Activated CD4-positive, alpha-beta T cell treated with anti-CD3 and anti-CD28 coated beads, Interleukin-2, amount 50 U/mL, for 48 hours (primary cell): ENCODE results near the gene TFCP2.
A peak's percentile ranks its signal among the peaks of the same experiment; 100 is the strongest.
"Not testable (repeated sequence)": the region's sequence is repeated elsewhere in the genome, so short reads cannot be mapped to it uniquely, and the experiment has no call there.

Source experiments
- DNase-seq, 2 experiments: peaks; one replicate each; pipeline ENCODE4 v3.0.0-alpha.2; 2020

Gene TFCP2

DNA sequence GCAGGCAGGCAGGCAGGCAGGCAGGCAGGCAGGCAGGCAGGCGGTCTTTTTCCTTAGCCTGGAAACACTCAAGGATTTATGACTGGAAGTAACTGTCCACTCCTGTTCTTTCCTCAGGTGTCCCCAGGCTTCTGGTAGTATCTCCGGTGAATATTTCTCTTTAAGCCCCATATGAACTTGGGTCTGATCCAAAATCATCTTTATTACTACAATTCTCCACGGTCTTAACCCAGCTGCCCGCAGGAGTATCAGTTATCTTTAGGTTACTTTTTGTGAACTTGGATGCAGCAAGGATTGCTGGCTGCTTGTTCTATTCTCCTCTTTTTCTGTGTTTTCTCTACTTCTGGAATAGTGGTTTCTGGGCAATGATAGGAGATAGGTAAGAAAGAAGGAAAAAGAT lies 92.8 kb downstream of the TFCP2 start:
- DNase-seq = no peak

DNA sequence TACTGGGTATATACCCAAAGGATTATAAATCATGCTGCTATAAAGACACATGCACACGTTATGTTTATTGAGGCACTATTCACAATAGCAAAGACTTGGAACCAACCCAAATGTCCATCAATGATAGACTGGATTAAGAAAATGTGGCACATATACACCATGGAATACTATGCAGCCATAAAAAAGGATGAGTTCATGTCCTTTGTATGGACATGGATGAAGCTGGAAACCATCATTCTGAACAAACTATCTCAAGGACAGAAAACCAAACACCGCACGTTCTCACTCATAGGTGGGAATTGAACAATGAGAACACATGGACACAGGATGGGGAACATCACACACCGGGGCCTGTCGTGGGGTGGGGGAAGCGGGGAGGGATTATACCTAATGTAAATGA lies 94.1 kb downstream of the TFCP2 start:
- DNase-seq = not testable (repeated sequence)

DNA sequence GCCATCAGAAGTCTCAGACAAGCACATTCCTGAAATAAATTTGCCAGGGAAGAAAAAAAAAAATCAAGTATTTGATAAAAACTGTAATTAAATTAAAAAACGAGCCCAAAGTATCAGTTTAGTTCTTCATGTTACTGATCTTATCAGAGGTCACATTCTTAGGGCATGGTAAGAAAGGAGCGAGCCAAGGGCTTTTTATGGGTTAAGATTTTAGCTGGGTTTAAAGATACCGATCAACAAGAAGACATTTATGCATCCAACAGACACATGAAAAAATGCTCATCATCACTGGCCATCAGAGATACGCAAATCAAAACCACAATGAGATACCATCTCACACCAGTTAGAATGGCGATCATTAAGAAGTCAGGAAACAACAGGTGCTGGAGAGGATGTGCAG lies 94.6 kb downstream of the TFCP2 start:
- DNase-seq = not testable (repeated sequence)

- DNase-seq = no peak
Measured at GRCh38 chr12:51077930-51078329, 95.0 kb downstream of the TFCP2 start.

- peak; percentile 22 to 39 for DNase-seq
Measured at GRCh38 chr12:51076236-51076930, 96.6 kb downstream of the TFCP2 start.

DNA sequence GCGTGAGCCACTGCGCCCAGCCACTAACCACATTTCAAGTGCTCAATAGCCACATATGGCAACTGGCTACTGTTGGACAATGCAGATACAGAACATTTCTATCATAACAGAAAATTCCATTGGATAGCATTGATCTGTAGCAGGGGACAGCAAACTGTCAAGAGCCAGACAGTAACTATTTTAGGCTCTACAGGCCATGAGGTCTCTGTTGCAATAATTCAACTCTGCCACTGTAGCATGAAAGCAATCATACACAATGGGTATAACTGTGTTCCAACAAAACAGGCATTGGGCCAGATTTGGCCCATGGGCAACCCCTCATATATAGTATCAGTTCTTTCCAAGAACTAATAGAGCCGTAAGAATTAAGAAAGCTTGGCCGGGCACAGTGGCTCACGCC lies 97.5 kb downstream of the TFCP2 start:
- DNase-seq = no peak

GRCh38 chr12:51071663-51072062 lies 101.3 kb downstream of the TFCP2 start:
- no peak for DNase-seq

GRCh38 chr12:51070004-51070403 lies 102.9 kb downstream of the TFCP2 start:
- DNase-seq = no peak

- DNase-seq = no peak
Measured at GRCh38 chr12:51067771-51068170, 105.2 kb downstream of the TFCP2 start.

DNA sequence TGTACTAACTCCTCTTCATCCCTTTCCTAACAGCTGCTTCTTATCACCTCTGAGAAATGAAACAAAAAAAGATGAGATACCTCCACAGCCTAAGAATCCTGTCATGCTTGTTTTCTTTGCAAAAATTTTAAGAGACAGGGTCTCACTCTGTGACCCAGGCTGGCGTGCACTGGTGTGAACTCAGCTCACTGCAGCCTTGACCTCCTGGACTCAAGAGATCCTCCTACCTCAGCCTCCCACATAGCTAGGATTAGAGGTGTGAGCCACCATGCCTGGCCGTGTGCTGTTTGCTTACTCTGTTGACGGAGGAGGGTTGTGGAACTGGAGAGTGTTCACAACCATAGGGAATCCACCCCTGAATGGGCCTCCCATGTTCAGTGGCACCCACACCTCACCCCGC lies 105.7 kb downstream of the TFCP2 start:
- no peak for DNase-seq

DNA sequence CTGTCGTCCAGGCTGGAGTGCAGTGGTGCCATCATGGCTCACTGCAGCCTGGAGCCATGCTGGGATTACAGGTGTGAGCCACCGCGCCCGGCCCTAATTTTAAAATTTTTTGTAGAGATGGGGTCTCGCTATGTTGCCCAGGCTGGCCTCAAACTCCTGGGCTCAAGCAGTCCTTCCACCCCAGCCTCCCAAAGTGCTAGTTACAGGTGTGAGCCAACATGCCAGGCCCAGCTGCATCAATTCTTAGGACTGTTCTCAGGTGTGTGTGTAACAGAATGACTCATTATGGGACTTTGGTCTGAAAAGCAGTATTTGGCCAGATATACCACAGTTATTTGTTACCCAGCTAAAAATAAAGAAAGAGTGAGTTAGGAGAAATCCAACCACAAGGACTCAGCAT lies 107.4 kb downstream of the TFCP2 start:
- DNase-seq = no peak

DNA sequence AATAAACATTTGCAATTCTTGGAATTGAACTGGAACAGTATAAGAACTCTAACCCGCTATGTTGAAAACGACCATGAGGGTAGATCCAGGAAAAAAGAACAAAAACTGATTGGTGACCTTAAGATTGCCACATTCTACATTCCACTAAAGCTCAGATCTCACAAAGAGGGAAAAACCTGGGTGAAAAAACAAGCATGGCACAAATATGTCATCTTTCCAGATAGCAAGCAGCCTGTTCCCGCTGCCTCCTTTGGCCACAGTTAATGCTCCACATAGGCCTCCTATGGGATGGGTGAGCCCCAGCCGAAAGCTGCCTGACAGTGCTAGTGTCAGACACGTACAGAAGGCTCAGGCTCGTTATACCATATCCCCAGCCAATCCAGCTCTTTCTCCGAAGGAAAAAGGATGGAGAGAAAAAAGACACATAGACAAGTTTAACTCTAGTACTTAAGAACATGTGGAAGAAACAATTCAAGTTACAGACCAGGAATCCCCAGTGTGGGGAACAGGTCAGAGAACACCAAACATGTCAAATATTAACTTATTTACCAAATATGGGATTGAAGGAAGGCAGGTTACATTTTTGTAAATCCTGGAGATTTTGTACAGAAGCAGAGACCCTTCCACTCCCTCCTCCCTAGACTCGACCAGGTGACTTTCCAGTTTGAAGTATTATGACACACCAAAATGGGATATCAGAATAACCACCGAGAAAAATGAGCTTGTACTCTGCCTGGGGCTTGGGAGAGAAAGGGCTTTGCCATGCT lies 110.1 kb downstream of the TFCP2 start:
- DNase-seq = no peak

- no peak for DNase-seq
Measured at GRCh38 chr12:51059086-51059485, 113.8 kb downstream of the TFCP2 start.

DNA sequence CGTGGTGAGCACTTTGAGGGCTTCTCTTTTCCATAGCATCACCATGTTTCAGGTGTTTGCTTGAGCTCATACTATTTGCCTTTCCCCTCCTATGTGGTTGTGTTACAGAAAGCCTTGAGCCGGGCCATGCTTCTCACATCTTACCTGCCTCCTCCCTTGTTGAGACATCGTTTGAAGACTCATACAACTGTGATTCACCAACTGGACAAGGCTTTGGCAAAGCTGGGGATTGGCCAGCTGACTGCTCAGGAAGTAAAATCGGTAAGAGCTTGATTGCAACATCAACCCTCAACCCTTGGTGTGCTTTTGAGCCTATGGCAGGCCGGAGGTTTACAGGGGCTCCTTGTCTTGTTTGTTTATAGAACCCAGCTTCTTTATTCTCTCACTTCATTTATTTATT lies 116.7 kb downstream of the TFCP2 start:
- DNase-seq = no peak

DNA sequence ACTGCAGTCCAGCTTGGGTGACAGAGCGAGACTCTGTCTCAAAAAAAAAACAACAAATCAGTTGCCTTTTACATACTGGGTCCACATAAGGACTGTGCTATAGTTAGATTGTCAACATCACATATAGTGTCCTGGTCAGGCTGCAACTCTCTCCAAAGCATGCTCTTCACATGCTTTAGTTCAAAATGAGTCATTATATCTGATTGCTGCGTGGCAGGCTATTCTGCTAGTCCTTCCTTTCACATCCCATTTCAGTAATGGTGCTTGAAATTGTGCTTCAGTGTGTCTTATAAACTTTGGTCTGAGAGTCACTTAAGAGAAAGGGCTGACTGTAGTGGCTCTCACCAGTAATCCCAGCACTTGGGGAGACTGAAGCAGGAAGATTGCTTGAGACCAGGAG lies 117.9 kb downstream of the TFCP2 start:
- no peak for DNase-seq

GRCh38 chr12:51051787-51052186 lies 121.1 kb downstream of the TFCP2 start:
- DNase-seq = no peak

GRCh38 chr12:51049525-51049924 lies 123.4 kb downstream of the TFCP2 start:
- DNase-seq = no peak

DNA sequence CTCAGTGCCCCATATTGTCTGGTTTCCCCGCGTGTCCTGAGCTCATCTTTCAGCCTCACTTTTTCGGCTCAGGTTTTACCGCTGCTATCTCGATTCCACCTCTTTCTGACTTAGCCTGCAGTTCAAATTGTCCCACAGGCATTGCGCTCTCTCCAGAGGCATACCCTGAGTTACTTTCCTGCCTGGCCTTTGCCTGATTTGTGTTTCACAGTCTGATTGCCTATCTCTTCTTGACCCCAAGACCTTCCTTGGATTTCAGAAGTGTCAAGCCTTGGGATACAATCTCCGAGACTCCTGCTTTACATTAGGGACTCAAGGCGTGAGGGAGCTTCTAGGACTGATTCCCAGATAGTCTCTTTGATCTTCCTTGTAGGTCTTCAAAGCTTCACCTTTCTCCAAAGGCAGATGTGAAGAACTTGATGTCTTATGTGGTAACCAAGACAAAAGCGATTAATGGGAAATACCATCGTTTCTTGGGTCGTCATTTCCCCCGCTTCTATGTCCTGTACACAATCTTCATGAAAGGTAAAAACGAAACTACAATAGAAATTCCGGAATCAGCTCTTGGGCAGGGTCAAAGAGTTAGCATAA lies 124.2 kb downstream of the TFCP2 start:
- peak in 1 of 2 experiments; percentile 24 for DNase-seq

- DNase-seq = peak; percentile 90 to 92
Measured at GRCh38 chr12:51047655-51048540, 125.0 kb downstream of the TFCP2 start, which contains the start of gene LETMD1. Gene LETMD1, plus strand, starts transcription at chr12:51048327. Its CDS starts 30 bp downstream, at chr12:51048357.
